GM03348 (cell line): ENCODE measurements around the gene STAC3.

Experiments used
- DNase-seq: peaks from one replicate; pipeline ENCODE4 v3.0.0; 2012; ENCODE audit warnings: low spot score

STAC3 gene

GRCh38 chr12:57210461-57210860 is 40.5 kb downstream of the STAC3 start:
- no peak for DNase-seq

GRCh38 chr12:57209916-57210315 is 41.1 kb downstream of the STAC3 start:
- no peak for DNase-seq

- no peak for DNase-seq
These were observed 42.2 kb downstream of the STAC3 start for GRCh38 chr12:57208631-57209282.

- DNase-seq, result no peak
These were observed 43.0 kb downstream of the STAC3 start for GRCh38 chr12:57207731-57208630.

- no peak for DNase-seq
These were observed 45.1 kb downstream of the STAC3 start for GRCh38 chr12:57205931-57206330.

GRCh38 chr12:57205186-57205585 is 45.8 kb downstream of the STAC3 start:
- no peak for DNase-seq

- DNase-seq, result no peak
These were observed 46.5 kb downstream of the STAC3 start for GRCh38 chr12:57204454-57204853.

GRCh38 chr12:57203791-57204190 is 47.2 kb downstream of the STAC3 start:
- DNase-seq, result no peak

- DNase-seq, result no peak
These were observed 47.8 kb downstream of the STAC3 start for GRCh38 chr12:57203201-57203600.

GRCh38 chr12:57202321-57202720 is 48.7 kb downstream of the STAC3 start:
- no peak for DNase-seq

GRCh38 chr12:57201631-57202030 is 49.4 kb downstream of the STAC3 start:
- no peak for DNase-seq

GRCh38 chr12:57201219-57201618 is 49.8 kb downstream of the STAC3 start:
- DNase-seq, result no peak

- no peak for DNase-seq
These were observed 50.5 kb downstream of the STAC3 start for GRCh38 chr12:57200497-57200896.

- DNase-seq, result no peak
These were observed 51.8 kb downstream of the STAC3 start for GRCh38 chr12:57199191-57199590.

GRCh38 chr12:57198329-57198728 is 52.7 kb downstream of the STAC3 start:
- DNase-seq, result no peak

GRCh38 chr12:57196956-57197355 is 54.0 kb downstream of the STAC3 start:
- no peak for DNase-seq

GRCh38 chr12:57196439-57196838 is 54.5 kb downstream of the STAC3 start:
- DNase-seq, result no peak

GRCh38 chr12:57195611-57196371 is 55.2 kb downstream of the STAC3 start:
- no peak for DNase-seq

- DNase-seq, result no peak
These were observed 55.8 kb downstream of the STAC3 start for GRCh38 chr12:57195186-57195585.

- no peak for DNase-seq
These were observed 56.7 kb downstream of the STAC3 start for GRCh38 chr12:57194253-57194652.

GRCh38 chr12:57193706-57194245 is 57.2 kb downstream of the STAC3 start:
- no peak for DNase-seq
